HG02588 (cell line): ENCODE measurements around the gene FLYWCH2.
"Not testable (repeated sequence)": the region's sequence is repeated elsewhere in the genome, so short reads cannot be mapped to it uniquely, and the experiment has no call there.

Experiments
- ATAC-seq: cut with Tn5 transposase; IDR thresholded peaks from one replicate; pipeline ENCODE4 v1.9.1; 2021; ENCODE audit warnings: mild to moderate bottlenecking, moderate library complexity; ENCODE audit not compliant: unreplicated experiment

Gene FLYWCH2

GRCh38 chr16:2881783-2882649, 999 bp upstream of the FLYWCH2 start:
- no peak for ATAC-seq

DNA sequence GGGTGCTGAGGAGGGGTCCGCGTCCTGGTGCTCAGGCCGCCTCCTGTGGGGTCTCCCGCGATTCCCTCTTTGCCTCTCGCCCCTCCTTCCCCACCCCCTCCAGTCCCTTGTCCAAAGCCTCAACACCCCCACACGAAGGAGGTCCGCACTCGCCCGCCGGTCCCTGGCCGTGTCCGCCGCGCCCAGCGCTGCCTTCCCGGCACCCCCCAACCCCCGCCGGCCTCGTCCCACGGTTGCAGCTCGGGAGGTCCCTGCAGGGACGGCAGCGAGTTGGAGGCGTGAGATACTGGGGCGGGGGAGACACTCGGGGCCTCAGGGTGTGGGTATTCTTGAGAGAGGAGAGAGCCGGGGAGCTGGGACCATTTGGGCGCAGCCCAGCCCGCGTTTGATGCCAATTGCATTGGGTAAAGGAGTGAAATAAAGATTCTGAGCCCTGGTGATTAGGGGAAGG, 468 bp downstream of the FLYWCH2 start:
- peak; percentile 3 for ATAC-seq

- ATAC-seq: no peak
Observed at GRCh38 chr16:2884041-2884451, 1.0 kb downstream of the FLYWCH2 start.

DNA sequence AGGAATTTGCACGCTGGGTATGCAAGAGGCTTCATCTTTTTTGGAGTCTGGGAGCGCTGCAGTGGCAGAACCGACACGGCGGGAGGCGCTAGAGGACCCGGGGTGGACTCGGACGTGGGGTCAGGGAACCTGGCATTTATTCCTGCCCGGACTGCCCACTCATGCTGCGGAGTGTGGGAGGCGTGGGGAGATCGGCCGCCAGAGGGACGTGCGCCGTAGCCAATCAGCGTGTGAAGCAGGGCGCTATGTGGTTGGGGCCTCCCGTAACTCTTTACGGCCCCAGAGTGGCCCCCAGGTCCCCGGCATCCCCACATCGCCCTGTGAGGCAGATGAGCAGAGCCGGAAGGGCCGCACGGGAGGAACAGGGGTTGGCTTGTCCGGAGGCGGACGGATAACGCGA, 11.2 kb downstream of the FLYWCH2 start:
- no peak for ATAC-seq

GRCh38 chr16:2895813-2896212, 12.8 kb downstream of the FLYWCH2 start:
- ATAC-seq: no peak

DNA sequence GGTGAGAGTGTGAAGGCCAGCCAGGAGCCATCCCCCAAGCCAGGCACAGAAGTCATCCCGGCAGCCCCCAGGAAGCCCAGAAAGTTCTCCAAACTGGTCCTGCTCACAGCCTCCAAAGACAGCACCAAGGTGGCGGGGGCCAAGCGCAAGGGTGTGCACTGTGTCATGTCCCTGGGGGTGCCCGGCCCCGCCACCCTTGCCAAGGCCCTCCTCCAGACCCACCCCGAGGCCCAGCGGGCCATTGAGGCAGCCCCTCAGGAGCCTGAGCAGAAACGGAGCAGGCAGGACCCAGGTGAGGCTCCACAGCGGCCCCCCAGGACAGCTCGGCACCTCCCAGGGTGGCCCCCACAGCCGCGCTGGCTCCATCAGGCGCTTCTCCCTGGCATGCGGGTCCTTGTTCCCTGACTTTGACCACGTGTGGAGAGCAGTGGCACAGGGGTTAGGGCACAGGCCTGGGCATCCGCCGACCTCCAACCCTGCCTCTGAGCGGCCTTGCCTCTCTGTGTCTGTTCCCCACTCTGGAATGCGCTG, 13.5 kb downstream of the FLYWCH2 start:
- no peak for ATAC-seq

GRCh38 chr16:2897110-2897509, 14.1 kb downstream of the FLYWCH2 start:
- no peak for ATAC-seq

DNA sequence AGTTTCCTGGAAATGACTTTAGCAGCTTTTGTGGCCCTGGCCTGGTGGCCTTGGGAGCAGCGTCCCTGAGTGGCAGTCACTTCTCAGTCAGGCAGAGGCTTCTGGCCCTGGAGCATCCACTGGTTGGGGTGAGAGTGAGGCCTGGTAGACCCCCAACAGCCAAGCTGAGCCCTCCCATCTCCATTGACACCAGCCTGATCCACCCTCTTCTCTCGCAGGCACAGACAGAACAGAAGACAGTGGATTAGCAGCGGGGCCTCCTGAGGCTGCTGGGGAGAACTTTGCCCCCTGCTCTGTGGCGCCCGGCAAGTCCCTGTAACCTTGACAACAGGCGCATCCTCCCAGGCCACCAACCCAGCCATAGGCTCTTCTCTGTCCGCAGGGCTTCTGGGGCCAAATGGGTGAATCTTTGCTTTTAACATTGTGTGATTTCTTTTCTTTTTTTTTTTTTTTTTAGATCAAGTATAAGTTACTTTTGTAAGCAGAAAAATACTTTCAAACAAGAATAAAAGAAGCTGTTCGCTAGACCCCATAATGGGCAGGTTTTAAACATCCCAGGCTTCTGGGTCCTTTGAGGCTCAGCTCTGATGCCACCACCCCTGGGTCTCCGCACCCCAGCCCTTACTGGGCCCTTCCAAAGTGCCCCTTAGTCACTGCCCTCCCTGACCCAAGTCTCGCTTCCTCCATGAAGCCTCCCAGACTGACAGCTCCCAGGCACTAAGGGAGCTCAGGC, 16.0 kb downstream of the FLYWCH2 start:
- no peak for ATAC-seq

DNA sequence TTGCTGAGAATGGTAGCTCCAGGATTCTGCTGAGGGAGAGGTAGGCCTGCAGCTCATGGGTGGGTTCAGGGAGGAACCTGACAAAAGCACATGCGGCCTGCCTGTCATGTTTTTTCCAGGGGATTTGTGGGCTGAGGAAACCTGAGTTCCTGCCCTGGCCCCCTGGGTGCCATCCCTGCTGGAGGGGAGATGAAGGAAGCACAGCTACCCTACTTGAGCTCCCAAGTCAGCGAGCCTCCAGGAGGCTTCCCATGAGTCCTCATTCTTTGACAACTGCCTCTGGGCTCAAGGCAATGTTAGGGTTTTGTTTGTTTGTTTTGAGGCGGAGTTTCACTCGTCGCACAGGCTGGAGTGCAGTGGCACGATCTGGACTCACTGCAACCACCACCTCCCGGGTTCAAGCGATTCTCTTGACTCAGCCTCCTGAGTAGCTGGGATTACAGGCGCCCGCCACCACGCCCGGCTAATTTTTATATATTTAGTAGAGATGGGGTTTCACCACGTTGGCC, 16.6 kb downstream of the FLYWCH2 start:
- no peak for ATAC-seq

GRCh38 chr16:2900526-2901075, 17.6 kb downstream of the FLYWCH2 start:
- ATAC-seq: no peak

DNA sequence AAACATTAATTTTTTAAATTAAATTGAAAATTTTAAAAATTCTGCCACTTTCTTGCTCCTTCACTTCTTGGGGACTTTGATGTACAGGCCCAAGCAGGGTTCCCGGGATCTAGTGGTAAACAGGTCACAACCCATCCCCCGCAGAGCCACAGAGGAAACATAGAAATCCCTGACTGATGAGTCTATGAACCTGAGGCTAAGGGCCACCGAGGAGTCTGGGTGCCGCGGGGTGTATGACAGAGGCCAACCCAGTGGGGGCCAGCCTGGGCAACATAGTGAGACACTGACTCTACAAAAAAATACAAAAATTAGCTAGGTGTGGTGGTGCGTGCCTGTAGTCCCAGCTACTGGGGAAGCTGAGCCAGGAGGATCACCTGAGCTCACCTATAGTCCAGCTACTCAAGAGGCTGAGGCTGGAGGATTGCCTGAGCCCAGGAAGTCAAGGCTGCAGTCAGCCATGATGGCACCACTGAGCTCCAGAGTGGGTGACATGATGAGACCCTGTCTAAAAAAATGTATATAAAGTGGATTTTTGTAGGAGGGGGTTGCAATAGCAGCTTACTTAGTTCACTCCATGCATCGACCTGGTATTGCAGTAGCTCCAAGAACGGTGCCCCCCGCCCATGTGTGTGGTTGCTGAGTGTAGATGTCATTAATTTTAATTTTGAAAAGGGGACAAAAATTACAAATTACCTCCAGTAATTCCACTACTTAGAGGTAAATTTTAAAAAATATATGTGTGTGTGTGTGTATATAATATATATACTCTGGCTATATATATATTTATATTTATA, 19.5 kb downstream of the FLYWCH2 start:
- no peak for ATAC-seq

GRCh38 chr16:2904100-2904921, 21.3 kb downstream of the FLYWCH2 start:
- ATAC-seq: no peak

DNA sequence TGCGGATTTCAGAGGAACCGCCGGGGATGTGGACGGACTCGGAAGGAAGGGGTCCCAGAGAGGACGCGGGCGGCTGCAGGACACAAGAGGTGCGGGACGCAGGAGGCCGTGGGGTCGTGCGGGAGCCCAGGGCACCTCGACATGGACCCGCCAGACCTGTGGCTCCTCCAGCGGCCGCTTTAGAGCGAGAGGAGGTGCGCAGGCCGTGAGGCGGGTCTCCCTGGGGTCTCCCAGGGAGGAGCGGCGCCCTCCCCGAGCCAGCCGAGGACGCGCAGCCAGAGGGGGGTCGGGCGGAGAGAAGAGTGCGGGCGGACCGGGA, 21.9 kb downstream of the FLYWCH2 start:
- peak; percentile 20 for ATAC-seq

DNA sequence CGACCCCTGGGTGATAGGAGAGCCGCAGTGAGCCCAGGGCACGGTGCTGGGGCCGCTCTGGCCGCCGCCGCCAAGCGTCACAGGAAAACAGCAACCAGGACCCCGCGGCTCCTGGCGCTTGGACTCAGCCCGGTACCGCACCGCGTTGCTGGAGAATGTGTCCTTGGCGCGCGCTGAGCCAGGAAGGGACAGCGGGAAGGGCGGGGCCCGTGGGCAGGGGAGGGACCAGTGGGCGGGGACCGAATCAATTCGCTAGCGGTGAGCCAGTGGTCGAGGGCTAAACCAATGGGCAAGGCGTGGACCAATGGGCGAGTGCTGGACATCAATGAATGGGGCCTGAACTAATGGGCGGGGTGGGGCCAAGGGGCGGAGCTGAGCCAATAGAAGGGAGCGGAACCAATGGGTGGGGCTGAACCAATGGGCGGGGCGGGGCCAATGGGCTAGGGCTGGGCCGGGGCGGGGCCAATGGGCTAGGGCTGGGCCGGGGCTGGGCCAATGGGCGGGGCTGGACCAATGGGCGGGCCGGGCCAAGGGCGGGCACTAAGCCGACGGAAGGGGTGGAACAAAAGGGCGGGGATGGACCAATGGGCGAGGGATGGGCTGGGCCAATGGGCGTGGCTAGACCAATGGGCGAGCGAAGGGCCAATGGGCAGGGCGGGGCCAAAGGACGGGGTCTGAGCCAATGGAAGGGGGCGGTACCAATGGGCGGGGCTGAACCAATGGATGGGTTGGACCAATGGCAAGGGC, 22.4 kb downstream of the FLYWCH2 start:
- ATAC-seq: peak; percentile 60

DNA sequence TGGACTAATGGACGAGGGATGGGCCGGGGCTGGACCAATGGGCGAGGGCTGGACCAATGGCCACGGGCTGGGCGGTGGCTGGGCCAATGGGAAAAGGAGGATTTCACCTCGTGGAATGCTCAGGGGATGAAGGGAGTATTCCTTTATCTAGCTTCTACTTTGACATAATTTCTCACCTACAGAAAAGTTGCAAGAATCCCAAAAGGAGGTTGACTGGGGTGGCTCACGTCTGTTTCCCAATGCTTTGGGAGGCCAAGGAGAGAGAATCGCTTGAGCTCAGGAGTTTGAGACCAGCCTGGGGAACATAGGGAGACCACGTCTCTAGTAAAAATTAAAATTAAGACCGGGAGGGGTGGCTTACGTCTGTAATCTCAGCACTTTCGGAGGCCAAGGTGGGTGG, 23.0 kb downstream of the FLYWCH2 start:
- no peak for ATAC-seq

DNA sequence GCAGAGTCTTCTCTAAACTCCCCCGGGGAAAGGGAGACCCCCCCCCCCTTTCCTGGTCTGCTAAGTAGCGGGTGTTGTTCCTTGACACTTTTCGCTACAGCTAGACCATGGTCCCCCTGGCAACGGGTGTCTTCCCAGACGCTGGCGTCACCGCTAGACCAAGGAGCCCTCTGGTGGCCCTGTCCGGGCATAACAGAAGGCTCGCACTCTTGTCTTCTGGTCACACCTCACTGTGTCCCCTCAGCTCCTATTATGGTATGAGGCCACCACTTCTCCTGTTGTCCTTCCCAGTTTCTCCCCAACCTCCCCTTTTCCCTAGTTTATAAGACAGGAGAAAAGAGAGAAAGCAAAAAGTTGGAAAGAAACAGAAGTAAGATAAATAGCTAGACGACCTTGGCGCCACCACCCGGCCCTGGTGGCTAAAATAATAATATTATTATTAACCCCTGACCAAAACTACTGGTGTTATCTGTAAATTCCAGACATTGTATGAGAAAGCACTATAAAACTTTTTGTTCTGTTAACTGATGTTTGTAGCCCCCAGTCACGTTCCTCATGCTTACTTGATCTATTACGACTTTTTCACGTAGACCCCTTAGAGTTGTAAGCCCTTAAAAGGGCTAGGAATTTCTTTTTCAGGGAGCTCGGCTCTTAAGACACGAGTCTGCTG, 24.2 kb downstream of the FLYWCH2 start:
- not testable (repeated sequence) for ATAC-seq

DNA sequence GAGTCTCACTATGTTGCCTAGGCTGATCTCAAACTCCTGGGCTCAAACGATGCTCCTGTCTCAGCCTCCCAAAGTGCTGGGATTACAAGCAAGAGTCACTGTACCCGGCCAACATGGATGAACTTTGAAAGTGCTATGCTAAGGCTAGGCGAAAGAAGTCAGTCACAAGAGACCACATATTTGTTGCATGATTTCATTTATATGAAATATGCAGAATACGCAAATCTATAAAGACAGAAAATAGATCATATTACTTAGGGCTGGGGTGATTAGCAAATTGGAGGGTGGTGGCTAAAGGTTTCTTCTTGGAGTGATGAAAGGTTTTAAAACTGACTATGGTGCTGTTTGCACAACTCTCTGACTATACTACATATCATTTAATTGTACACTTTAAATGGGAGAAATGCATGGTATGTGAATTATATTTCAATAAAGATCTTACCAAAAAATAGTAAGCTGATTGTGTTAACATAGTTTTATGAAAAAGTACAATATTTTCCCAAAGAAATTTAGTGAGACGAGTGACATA, 27.5 kb downstream of the FLYWCH2 start:
- ATAC-seq: no peak

DNA sequence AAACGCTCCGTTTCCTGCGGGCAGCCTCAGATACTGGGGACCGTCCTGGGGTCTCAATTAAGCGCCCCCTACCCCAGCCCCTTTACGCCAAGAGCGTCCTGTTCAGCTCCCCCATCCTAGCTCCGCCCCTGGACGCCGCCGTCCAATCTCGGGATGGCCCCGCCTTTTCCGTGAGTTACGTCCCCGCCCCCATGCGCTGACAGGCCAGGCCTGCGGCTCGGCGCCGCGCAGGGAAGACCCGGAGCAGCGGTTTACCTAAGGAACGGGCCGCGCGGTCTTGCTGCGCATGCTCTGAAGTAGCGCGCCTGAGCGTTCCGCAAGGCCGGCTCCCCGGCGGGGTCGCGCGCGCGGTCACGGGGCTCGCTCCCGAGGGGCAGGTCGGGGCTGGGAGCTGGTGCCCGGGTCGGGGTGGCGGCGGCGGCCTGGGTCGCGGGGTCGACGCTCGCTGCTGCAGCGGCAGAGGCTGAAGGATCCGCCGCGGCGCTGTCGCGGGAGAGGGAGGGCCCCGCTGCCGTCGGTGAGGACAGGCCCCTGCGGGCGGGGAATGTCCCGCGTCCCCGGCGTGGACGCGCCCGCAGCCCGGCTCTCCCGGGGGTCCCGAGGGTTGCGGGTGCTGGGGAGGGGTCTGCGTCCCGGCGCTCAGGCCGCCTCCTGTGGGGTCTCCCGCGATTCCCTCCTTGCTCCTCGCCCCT, 28.8 kb downstream of the FLYWCH2 start, which contains the start of gene FLYWCH1:
Gene FLYWCH1, plus strand, starts transcription at position 294 of the 692 bp plus-strand sequence. CDS start 17,755 bp downstream, outside the sequence.
- ATAC-seq: peak; percentile 87
